Peyer's patch (tissue), 4 donors: Measurements from ENCODE around the gene B9D1.

Experiments used
- CTCF ChIP-seq, 6 experiments: fragments of 450-650 bp in 4 of 6; fragments of 200-600 bp in 2 of 6; sonication (generic) in 1 of 6; IDR thresholded peaks; one replicate each; pipeline ENCODE4 v1.5.1; 2017 to 2019; ENCODE audit warnings: antibody characterized with exemption in 6 of 6, mild to moderate bottlenecking in 3 of 6, moderate library complexity in 1 of 6
- POLR2A ChIP-seq, 2 donors: fragments of 450-650 bp; IDR thresholded peaks; one replicate each; pipeline ENCODE4 v1.5.1; 2017; ENCODE audit warnings: antibody characterized with exemption in 2 of 2, mild to moderate bottlenecking in 2 of 2, moderate library complexity in 2 of 2

GRCh38 chr17:19313746-19314651 lies 48.5 kb downstream of the B9D1 start:
- TF ChIP-seq CTCF (IDR thresholded peaks at IDR 0.05), result no peak
- no peak for TF ChIP-seq POLR2A (IDR thresholded peaks at IDR 0.05)
